Cardiac muscle cell (in vitro differentiated cells and primary cell): ENCODE data around the gene TUG1. TPM values are rescaled to one million over a fixed set of nuclear protein-coding genes. Genes with fewer than 3 reads are reported as not detected.

ENCODE experiments used
- DNase-seq, 2 donors: peaks; one replicate each; pipeline versions ENCODE4 v3.0.0 to v3.0.0-alpha.2; 2010 to 2017; ENCODE audit warnings: low read depth in 1 of 2, low spot score in 1 of 2
- H3K27ac ChIP-seq: fragments of 200-600 bp; sonication (generic); 2 replicates; pipeline ENCODE4 v1.5.1; 2016
- H3K27me3 ChIP-seq: fragments of 200-600 bp; sonication (generic); 2 replicates; pipeline ENCODE4 v1.6.0; 2016; ENCODE audit warnings: control low read depth
- H3K36me3 ChIP-seq: fragments of 200-600 bp; sonication (generic); 2 replicates; pipeline ENCODE4 v1.5.1; 2016; ENCODE audit warnings: control low read depth
- H3K4me1 ChIP-seq: fragments of 200-600 bp; sonication (generic); 2 replicates; pipeline ENCODE4 v1.8.1; 2017; ENCODE audit warnings: low read depth, mild to moderate bottlenecking, mixed run types
- H3K4me3 ChIP-seq: fragments of 200-600 bp; sonication (generic); 2 replicates; pipeline ENCODE4 v1.5.1; 2016; ENCODE audit warnings: mild to moderate bottlenecking
- H3K9me3 ChIP-seq: fragments of 200-600 bp; sonication (generic); 2 replicates; pipeline ENCODE4 v1.5.1; 2017; ENCODE audit warnings: low read depth, mild to moderate bottlenecking, control low read depth
- CTCF ChIP-seq: IDR thresholded peaks from 2 replicates; pipeline ENCODE4 v1.5.1; 2012; ENCODE audit warnings: low read depth, mild to moderate bottlenecking, low read length
- polyA plus RNA-seq: library from polyadenylated mRNA; unstranded; fragments of >200 nt; fragmentation: Nextera tagmentation; extraction: Ambion mirVana; gene quantifications from 2 replicates; pipeline ENCODE4 v1.2.1, GENCODE V29; 2016
- total RNA-seq: library from RNA; depleted of rRNA; stranded (reverse); fragments of >200 nt; gene quantifications from 2 replicates; pipeline ENCODE4 v1.2.3, GENCODE V29; 2016

Gene TUG1
- total and polyA plus RNA-seq, 2 experiments from 2014 or later: 58.9 to 85.5 TPM

- no peaks in the 10 kb centered on the region for H3K9me3 ChIP-seq
- no peak for TF ChIP-seq CTCF
- H3K27ac ChIP-seq: no peak overlapping the region
- peaks cover 27% of the 10 kb centered on the region for H3K4me1 ChIP-seq
- peaks cover 24% of the 10 kb centered on the region for H3K36me3 ChIP-seq
- no peak for DNase-seq
- H3K27me3 ChIP-seq: no peaks in the 10 kb centered on the region
- no peak overlapping the region for H3K4me3 ChIP-seq
Observed at GRCh38 chr22:30955153-30955552, 13.9 kb upstream of the TUG1 start.

- Histone ChIP-seq H3K4me3 (no peak overlapping the region), H3K27ac (no peak overlapping the region), H3K36me3 (no peaks in the 10 kb centered on the region), H3K4me1 (peaks cover 20% of the 10 kb centered on the region), H3K9me3 (no peaks in the 10 kb centered on the region), H3K27me3 (no peaks in the 10 kb centered on the region)
- no peak for DNase-seq
- TF ChIP-seq CTCF: no peak
Observed at GRCh38 chr22:30964858-30965257, 4.2 kb upstream of the TUG1 start.

- H3K27me3 ChIP-seq: no peaks in the 10 kb centered on the region
Observed at GRCh38 chr22:30968015-30968923, 796 bp upstream of the TUG1 start, which contains the start of gene MORC2. TSS of gene MORC2 (minus strand) at chr22:30968774. CDS start at chr22:30967889, 885 bp downstream.

GRCh38 chr22:30969532-30970355 lies 679 bp downstream of the TUG1 start:
- Histone ChIP-seq H3K27me3 (no peaks in the 10 kb centered on the region), H3K9me3 (no peaks in the 10 kb centered on the region), H3K27ac (peak overlapping the region; percentile 100), H3K36me3 (peaks cover 17% of the 10 kb centered on the region), H3K4me1 (peaks cover 20% of the 10 kb centered on the region), H3K4me3 (peak overlapping the region; percentile 81)
- peak; percentile 6 for TF ChIP-seq CTCF
- DNase-seq: peak in 1 of 2 donors; percentile 64

More at GRCh38 chr22:30968015-30968923, 796 bp upstream of the TUG1 start, which contains the start of gene MORC2:
- DNase-seq: peak in 1 of 2 donors; percentile 68
- Histone ChIP-seq H3K36me3 (peaks cover 10% of the 10 kb centered on the region), H3K4me1 (peaks cover 20% of the 10 kb centered on the region), H3K4me3 (peak within 1 kb of the TSS; percentile 81), H3K9me3 (no peaks in the 10 kb centered on the region), H3K27ac (peak within 1 kb of the TSS; percentile 100)
- no peak for TF ChIP-seq CTCF

- no peaks in the 10 kb centered on the region for H3K27me3 ChIP-seq
- H3K4me1 ChIP-seq: peaks cover 21% of the 10 kb centered on the region
- peaks cover 17% of the 10 kb centered on the region for H3K36me3 ChIP-seq
- DNase-seq: no peak
- H3K4me3 ChIP-seq: peak overlapping the region; percentile 81
- H3K27ac ChIP-seq: no peak overlapping the region
- H3K9me3 ChIP-seq: no peaks in the 10 kb centered on the region
- no peak for TF ChIP-seq CTCF
Observed at GRCh38 chr22:30970356-30970746, 1.3 kb downstream of the TUG1 start.
